C4-2B (cell line): ENCODE data around the gene PLA2G3.

ENCODE experiments used
- H3K27ac ChIP-seq: fragments of 450-650 bp; 2 replicates; pipeline ENCODE4 v1.5.1; 2017
- CTCF ChIP-seq: fragments of 450-650 bp; conservative IDR thresholded peaks from 2 replicates; pipeline ENCODE4 v1.5.1; 2017; ENCODE audit warnings: mild to moderate bottlenecking
- ZFX ChIP-seq: fragments of 450-650 bp; IDR thresholded peaks from 2 replicates; pipeline ENCODE4 v1.6.1; 2017

Gene PLA2G3

DNA sequence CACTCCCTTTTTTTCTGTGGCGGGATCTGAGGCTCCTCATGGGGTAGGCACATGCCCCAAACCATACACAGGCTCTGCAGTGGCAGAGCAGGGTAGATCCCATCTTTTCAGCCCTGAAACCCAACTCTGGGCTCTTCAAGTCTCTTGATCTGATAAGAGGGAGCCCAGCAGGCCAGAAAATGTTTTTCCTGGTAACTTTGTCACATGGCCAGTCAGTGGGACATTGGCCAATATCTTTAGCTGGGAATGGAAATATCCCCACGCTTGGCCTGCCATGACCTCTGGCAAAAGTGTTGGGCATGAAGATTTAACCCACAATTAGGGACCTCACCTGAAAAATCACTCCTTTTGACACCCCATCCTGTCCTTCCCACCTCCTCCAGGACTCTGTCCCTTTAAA lies 9.4 kb downstream of the PLA2G3 start:
- TF ChIP-seq ZFX (no peak), CTCF (no peak)
- H3K27ac ChIP-seq, result peak overlapping the region; percentile 98

GRCh38 chr22:31128156-31128555 lies 12.2 kb downstream of the PLA2G3 start:
- TF ChIP-seq CTCF (no peak), ZFX (no peak)
- H3K27ac ChIP-seq, result peak overlapping the region; percentile 5; the same call in 1 of the 2 replicates

DNA sequence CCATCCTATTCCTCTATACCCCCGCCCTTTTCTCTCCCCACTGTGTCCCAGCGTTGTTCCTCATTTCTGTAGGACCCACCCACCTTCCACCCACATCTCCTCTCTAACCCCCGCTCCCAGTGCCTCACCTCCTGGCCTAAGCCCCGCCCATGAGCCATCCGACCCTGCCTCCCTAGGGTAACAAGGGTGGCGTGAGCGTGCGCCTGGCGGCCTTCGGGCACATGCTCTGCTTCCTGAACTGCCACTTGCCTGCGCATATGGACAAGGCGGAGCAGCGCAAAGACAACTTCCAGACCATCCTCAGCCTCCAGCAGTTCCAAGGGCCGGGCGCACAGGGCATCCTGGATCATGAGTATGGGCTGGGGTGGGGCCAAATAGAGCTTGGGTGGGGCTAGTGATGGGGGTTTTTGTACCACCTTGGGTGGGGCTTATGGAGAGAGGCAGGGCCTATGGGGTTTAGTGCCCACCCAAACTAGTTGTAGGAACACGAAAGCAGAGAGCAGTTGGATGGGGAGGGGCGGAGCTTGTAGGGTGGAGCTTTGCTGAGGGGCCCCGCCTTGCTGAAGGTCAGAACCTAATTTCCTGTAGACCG lies 13.0 kb downstream of the PLA2G3 start:
- no peak overlapping the region for H3K27ac ChIP-seq
- TF ChIP-seq ZFX (no peak), CTCF (no peak)

- no peak overlapping the region for H3K27ac ChIP-seq
- TF ChIP-seq CTCF (no peak), ZFX (no peak)
These were observed 13.5 kb downstream of the PLA2G3 start for GRCh38 chr22:31126869-31127175.

DNA sequence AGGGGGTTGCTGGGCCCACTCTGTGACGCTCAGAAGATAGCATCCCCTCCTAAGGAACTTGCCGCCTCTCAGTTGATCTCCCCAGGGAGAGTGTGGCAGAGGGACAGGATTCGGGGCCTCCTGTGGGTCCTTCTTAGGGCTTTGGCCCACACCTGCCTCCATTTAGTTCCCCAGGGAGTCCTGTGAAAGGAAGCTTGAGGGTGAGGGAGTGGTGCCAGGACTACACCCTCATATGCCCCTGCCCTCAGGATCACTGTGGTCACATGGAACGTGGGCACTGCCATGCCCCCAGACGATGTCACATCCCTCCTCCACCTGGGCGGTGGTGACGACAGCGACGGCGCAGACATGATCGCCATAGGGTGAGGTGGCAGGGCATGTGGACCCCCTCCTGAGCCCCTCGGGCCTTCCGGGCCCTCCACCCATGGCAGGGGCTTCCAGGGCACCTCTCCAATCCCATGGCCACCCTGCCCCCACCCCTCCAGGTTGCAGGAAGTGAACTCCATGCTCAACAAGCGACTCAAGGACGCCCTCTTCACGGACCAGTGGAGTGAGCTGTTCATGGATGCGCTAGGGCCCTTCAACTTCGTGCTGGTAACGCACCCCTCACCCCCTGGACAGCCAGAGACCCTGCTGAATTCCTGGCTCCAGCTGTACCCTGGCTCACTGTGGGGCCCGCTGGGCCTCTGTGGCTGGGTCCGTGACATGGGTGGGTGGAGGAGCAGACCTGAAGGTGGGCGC lies 14.0 kb downstream of the PLA2G3 start:
- no peak overlapping the region for H3K27ac ChIP-seq
- TF ChIP-seq ZFX, result no peak
- TF ChIP-seq CTCF, result no peak

DNA sequence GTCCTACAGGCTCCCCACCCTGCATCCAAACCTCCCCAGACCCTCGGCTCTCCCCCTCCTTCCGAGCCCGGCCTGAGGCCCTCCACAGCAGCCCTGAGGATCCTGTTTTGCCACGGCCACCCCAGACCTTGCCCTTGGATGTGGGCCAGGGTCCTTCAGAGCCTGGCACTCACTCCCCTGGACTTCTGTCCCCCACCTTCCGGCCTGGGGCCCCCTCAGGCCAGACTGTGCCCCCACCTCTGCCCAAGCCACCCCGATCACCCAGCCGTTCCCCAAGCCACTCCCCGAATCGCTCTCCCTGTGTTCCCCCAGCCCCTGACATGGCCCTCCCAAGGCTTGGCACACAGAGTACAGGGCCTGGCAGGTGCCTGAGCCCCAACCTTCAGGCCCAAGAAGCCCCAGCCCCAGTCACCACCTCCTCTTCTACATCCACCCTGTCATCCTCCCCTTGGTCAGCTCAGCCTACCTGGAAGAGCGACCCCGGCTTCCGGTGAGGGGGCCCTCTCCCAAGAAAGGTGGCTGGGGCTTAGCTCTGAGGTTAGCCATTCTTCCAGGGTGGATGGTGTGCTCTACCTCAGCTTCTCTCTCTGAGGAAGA lies 14.7 kb downstream of the PLA2G3 start:
- TF ChIP-seq CTCF (no peak), ZFX (no peak)
- H3K27ac ChIP-seq, result no peak overlapping the region

- TF ChIP-seq CTCF (no peak), ZFX (no peak)
- no peak overlapping the region for H3K27ac ChIP-seq
These were observed 15.4 kb downstream of the PLA2G3 start for GRCh38 chr22:31124811-31125465.
